GM12873 (cell line): Measurements from ENCODE around the gene TANC1.

Source experiments
- CTCF ChIP-seq: IDR thresholded peaks from 2 replicates; pipeline ENCODE4 v1.5.1; 2012; ENCODE audit warnings: low read depth, mild to moderate bottlenecking, moderate library complexity, low read length, control low read depth; ENCODE audit not compliant: insufficient read depth; ENCODE audit errors: missing control alignments

The TANC1 gene

GRCh38 chr2:159028776-159029175, 60.3 kb downstream of the TANC1 start:
- TF ChIP-seq CTCF = no peak

- no peak for TF ChIP-seq CTCF
Measured at GRCh38 chr2:159029936-159030335, 61.5 kb downstream of the TANC1 start.

GRCh38 chr2:159030674-159031380, 62.4 kb downstream of the TANC1 start:
- TF ChIP-seq CTCF = no peak

GRCh38 chr2:159032146-159032545, 63.7 kb downstream of the TANC1 start:
- no peak for TF ChIP-seq CTCF

GRCh38 chr2:159032580-159032979, 64.1 kb downstream of the TANC1 start:
- no peak for TF ChIP-seq CTCF

- no peak for TF ChIP-seq CTCF
Measured at GRCh38 chr2:159034713-159035112, 66.3 kb downstream of the TANC1 start.

GRCh38 chr2:159035790-159036411, 67.5 kb downstream of the TANC1 start:
- TF ChIP-seq CTCF = peak; percentile 39
